K562 (cell line): Measurements from ENCODE around the gene THADA. TPM values are rescaled to one million over a fixed set of nuclear protein-coding genes. Genes with fewer than 3 reads are reported as not detected.
A peak's percentile ranks its signal among the peaks of the same experiment; 100 is the strongest.

Experiments
- ADNP ChIP-seq: fragments of 200-800 bp; sonication (Bioruptor generic); IDR thresholded peaks from 2 replicates; pipeline ENCODE4 v1.6.1; 2016; ENCODE audit warnings: missing genetic modification characterization, missing compliant biosample characterization
- CBX2 ChIP-seq: fragments of 200-600 bp; sonication (generic); IDR thresholded peaks from one replicate; pipeline ENCODE4 v1.6.1; 2012; ENCODE audit warnings: mild to moderate bottlenecking, low read length, inconsistent platforms; ENCODE audit not compliant: insufficient read depth, poor library complexity, severe bottlenecking
- CC2D1A ChIP-seq: fragments of 450-650 bp; IDR thresholded peaks from 2 replicates; pipeline ENCODE4 v1.6.1; 2017; ENCODE audit warnings: mild to moderate bottlenecking
- CEBPB ChIP-seq: fragments of 450-650 bp; IDR thresholded peaks from 2 replicates; pipeline ENCODE4 v1.6.1; 2016; ENCODE audit warnings: missing genetic modification characterization, missing compliant biosample characterization
- CUX1 ChIP-seq: fragments of 200-800 bp; sonication (Bioruptor generic); IDR thresholded peaks from 2 replicates; pipeline ENCODE4 v1.6.1; 2016; ENCODE audit warnings: missing genetic modification characterization, missing compliant biosample characterization
- DMBX1 ChIP-seq: fragments of 250-450 bp; sonication (Bioruptor Pico); IDR thresholded peaks from 2 replicates; pipeline ENCODE4 v1.8.0; 2022; ENCODE audit warnings: inconsistent platforms, mild to moderate bottlenecking, moderate library complexity, borderline replicate concordance
- HDGF ChIP-seq: fragments of 450-650 bp; IDR thresholded peaks from 2 replicates; pipeline ENCODE4 v1.6.1; 2016
- ILK ChIP-seq: fragments of 450-650 bp; IDR thresholded peaks from 2 replicates; pipeline ENCODE4 v1.6.1; 2016; ENCODE audit warnings: missing genetic modification characterization, low read depth, mild to moderate bottlenecking, missing compliant biosample characterization, moderate library complexity, borderline replicate concordance
- MCM5 ChIP-seq: fragments of 450-650 bp; IDR thresholded peaks from 2 replicates; pipeline ENCODE4 v1.6.1; 2016; ENCODE audit warnings: low read depth
- RAD21 ChIP-seq, 2 experiments: fragments of 250-450 bp in 1 of 2; fragments of 450-650 bp in 1 of 2; sonication (Bioruptor Pico) in 1 of 2; formaldehyde crosslinking in 1 of 2; IDR thresholded peaks in 1 of 2; conservative IDR thresholded peaks in 1 of 2; 2 replicates each; pipeline versions ENCODE4 v1.4.0 to v1.8.0; 2020 to 2022; ENCODE audit warnings: mild to moderate bottlenecking in 2 of 2, moderate library complexity in 1 of 2
- SREBF2 ChIP-seq: sonication (generic); formaldehyde crosslinking; IDR thresholded peaks from 2 replicates; pipeline ENCODE4 v1.4.0; 2020; ENCODE audit warnings: mild to moderate bottlenecking, missing genetic modification reagents
- ZBTB33 ChIP-seq: sonication (generic); formaldehyde crosslinking; IDR thresholded peaks from 2 replicates; pipeline ENCODE4 v1.8.1; 2023; ENCODE audit warnings: mild to moderate bottlenecking, missing genetic modification reagents
- ZMIZ1 ChIP-seq, 2 experiments: fragments of 150-350 bp in 1 of 2; IDR thresholded peaks; 2 replicates each; pipeline ENCODE4 v1.6.1; 2012 to 2016; ENCODE audit warnings: low read depth in 2 of 2, low read length in 2 of 2, mild to moderate bottlenecking in 1 of 2, moderate library complexity in 1 of 2
- ZNF282 ChIP-seq: sonication (generic); formaldehyde crosslinking; IDR thresholded peaks from 2 replicates; pipeline ENCODE4 v1.8.1; 2023; ENCODE audit warnings: missing genetic modification reagents
- ZNF668 ChIP-seq: fragments of 250-450 bp; sonication (Bioruptor Pico); IDR thresholded peaks from 2 replicates; pipeline ENCODE4 v1.8.0; 2022; ENCODE audit warnings: mild to moderate bottlenecking, inconsistent platforms
- ZNF76 ChIP-seq: fragments of 250-450 bp; sonication (Bioruptor Pico); IDR thresholded peaks from 2 replicates; pipeline ENCODE4 v1.4.0; 2020; ENCODE audit warnings: mild to moderate bottlenecking, moderate library complexity, borderline replicate concordance
- polyA plus RNA-seq, 8 experiments: library from polyadenylated mRNA; depleted of rRNA in 4 of 8; stranded (reverse) in 5 of 8; unstranded in 3 of 8; fragments of >200 nt; fragmentation: Nextera tagmentation in 2 of 8; fragmentation: Illumina TruSeq in 1 of 8; extraction: Ambion mirVana in 2 of 8; extraction: Trizol in 1 of 8; gene quantifications; 2 replicates each; pipeline versions ENCODE4 v1.2.1 to v1.2.3, GENCODE V29; 2011 to 2014; ENCODE audit warnings: inconsistent platforms in 1 of 8, missing spikeins in 1 of 8
- total RNA-seq, 7 experiments: library from RNA; depleted of rRNA in 6 of 7; stranded (reverse); fragments of >200 nt in 6 of 7; fragmentation: Illumina TruSeq in 2 of 7; extraction: Trizol in 2 of 7; gene quantifications; 2 replicates each; pipeline versions ENCODE4 v1.2.1 to v1.2.3, GENCODE V29; 2011 to 2021; ENCODE audit warnings: low replicate concordance in 1 of 7

The THADA gene
- total and polyA plus RNA-seq, 9 of the 15 experiments (the other 6 are each of a cell fraction or from before 2014, with no cell fraction given): 17.8 to 34.7 (median 31.9) TPM

GRCh38 chr2:43210467-43211303, 385.2 kb downstream of the THADA start (continued):
- no peak for TF ChIP-seq ZNF76 (CRISPR knock-in tag)
- TF ChIP-seq DMBX1 (CRISPR knock-in tag): no peak
- TF ChIP-seq ILK (tag): no peak
- no peak for TF ChIP-seq CUX1 (CRISPR knock-in tag)
- TF ChIP-seq ZNF668: no peak
- TF ChIP-seq ZBTB33 (CRISPR knock-in tag): peak; percentile 30; the same call in 1 of the 2 replicates
- no peak for TF ChIP-seq ZNF282
- TF ChIP-seq CC2D1A: no peak
- TF ChIP-seq CEBPB (tag): peak; percentile 55; the same call in 1 of the 2 replicates
- no peak for TF ChIP-seq ZMIZ1 (IDR thresholded peaks at IDR 0.05; ENCODE audit: low read depth in 2 of 2, low read length in 2 of 2)
- no peak for TF ChIP-seq MCM5
- peak in 1 of 2 experiments; percentile 32; a peak in 1 of 4 replicates for TF ChIP-seq RAD21 (CRISPR knock-in tag; conservative IDR thresholded peaks at IDR 0.05 in 1 of 2, IDR thresholded peaks at IDR 0.05 in 1 of 2)
- no peak for TF ChIP-seq ADNP
- TF ChIP-seq SREBF2 (CRISPR knock-in tag): no peak
- TF ChIP-seq HDGF: peak; percentile 79; the same call in 1 of the 2 replicates
- TF ChIP-seq CBX2: no peak
